IMR-90 (cell line): ENCODE measurements around the gene MYH9.
"Not testable (repeated sequence)": the region's sequence is repeated elsewhere in the genome, so short reads cannot be mapped to it uniquely, and the experiment has no call there.

ENCODE experiments used
- BHLHE40 ChIP-seq: fragments of 150-350 bp; IDR thresholded peaks from 2 replicates; pipeline ENCODE4 v1.6.1; 2016; ENCODE audit warnings: mild to moderate bottlenecking, low read depth, low read length
- CEBPB ChIP-seq: IDR thresholded peaks from 2 replicates; pipeline ENCODE4 v1.6.1; 2012; ENCODE audit warnings: low read depth, low read length, improper control_type of control experiment
- FOS ChIP-seq: fragments of 150-350 bp; IDR thresholded peaks from 2 replicates; pipeline ENCODE4 v1.6.1; 2016; ENCODE audit warnings: low read depth, low read length
- MAFK ChIP-seq: IDR thresholded peaks from 2 replicates; pipeline ENCODE4 v1.6.1; 2012; ENCODE audit warnings: low read depth, low read length, improper control_type of control experiment
- MAZ ChIP-seq: IDR thresholded peaks from 2 replicates; pipeline ENCODE4 v1.6.1; 2012; ENCODE audit warnings: low read depth, mild to moderate bottlenecking, low read length, improper control_type of control experiment, moderate library complexity, borderline replicate concordance
- MXI1 ChIP-seq: IDR thresholded peaks from 2 replicates; pipeline ENCODE4 v1.6.1; 2012; ENCODE audit warnings: low read depth, mild to moderate bottlenecking, low read length, moderate library complexity, borderline replicate concordance
- NFE2L2 ChIP-seq: fragments of 150-350 bp; IDR thresholded peaks from 2 replicates; pipeline ENCODE4 v1.6.1; 2016; ENCODE audit warnings: low read depth, mild to moderate bottlenecking, low read length
- POLR2A ChIP-seq: IDR thresholded peaks from 2 replicates; pipeline ENCODE4 v1.6.1; 2012; ENCODE audit warnings: mild to moderate bottlenecking, low read depth, low read length
- RAD21 ChIP-seq: IDR thresholded peaks from 2 replicates; pipeline ENCODE4 v1.6.1; 2012; ENCODE audit warnings: low read length, improper control_type of control experiment
- RCOR1 ChIP-seq: IDR thresholded peaks from 2 replicates; pipeline ENCODE4 v1.6.1; 2012; ENCODE audit warnings: mild to moderate bottlenecking, low read length, improper control_type of control experiment; ENCODE audit not compliant: insufficient replicate concordance
- RFX5 ChIP-seq: IDR thresholded peaks from 2 replicates; pipeline ENCODE4 v1.8.0; 2012; ENCODE audit warnings: low read depth, mild to moderate bottlenecking, low read length, moderate library complexity
- SMC3 ChIP-seq: fragments of 150-350 bp; IDR thresholded peaks from 2 replicates; pipeline ENCODE4 v1.6.1; 2016; ENCODE audit warnings: low read depth, mild to moderate bottlenecking, antibody characterized with exemption, low read length, moderate library complexity
- TF ChIP-seq, protein P1 (sequence below): conservative IDR thresholded peaks from 2 replicates; pipeline ENCODE4 v1.5.1; 2012; ENCODE audit warnings: mild to moderate bottlenecking, low read depth, low read length, improper control_type of control experiment
- TF ChIP-seq, protein P2 (sequence below): fragments of 150-350 bp; IDR thresholded peaks from 2 replicates; pipeline ENCODE4 v1.6.1; 2017; ENCODE audit warnings: mild to moderate bottlenecking, antibody characterized with exemption, low read length, low read depth

DNA sequence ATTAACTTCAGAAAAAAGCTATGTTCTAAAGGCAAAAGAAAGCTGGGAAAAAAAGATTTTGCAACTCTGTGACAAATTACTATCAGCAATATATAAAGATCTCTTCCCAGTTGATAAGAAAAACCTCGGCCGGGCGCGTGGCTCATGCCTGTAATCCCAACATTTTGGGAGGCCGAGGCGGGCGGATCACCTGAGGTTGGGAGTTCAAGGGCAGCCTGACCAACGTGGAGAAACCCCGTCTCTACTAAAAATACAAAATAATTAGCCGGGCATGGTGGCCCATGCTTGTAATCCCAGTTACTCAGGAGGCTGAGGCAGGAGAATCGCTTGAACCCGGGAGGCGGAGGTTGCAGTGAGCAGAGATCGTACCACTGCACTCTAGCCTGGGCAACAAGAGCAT lies 1.4 kb upstream of the MYH9 start:
- TF ChIP-seq, protein P1, sequence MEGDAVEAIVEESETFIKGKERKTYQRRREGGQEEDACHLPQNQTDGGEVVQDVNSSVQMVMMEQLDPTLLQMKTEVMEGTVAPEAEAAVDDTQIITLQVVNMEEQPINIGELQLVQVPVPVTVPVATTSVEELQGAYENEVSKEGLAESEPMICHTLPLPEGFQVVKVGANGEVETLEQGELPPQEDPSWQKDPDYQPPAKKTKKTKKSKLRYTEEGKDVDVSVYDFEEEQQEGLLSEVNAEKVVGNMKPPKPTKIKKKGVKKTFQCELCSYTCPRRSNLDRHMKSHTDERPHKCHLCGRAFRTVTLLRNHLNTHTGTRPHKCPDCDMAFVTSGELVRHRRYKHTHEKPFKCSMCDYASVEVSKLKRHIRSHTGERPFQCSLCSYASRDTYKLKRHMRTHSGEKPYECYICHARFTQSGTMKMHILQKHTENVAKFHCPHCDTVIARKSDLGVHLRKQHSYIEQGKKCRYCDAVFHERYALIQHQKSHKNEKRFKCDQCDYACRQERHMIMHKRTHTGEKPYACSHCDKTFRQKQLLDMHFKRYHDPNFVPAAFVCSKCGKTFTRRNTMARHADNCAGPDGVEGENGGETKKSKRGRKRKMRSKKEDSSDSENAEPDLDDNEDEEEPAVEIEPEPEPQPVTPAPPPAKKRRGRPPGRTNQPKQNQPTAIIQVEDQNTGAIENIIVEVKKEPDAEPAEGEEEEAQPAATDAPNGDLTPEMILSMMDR = not testable (repeated sequence)
- not testable (repeated sequence) for TF ChIP-seq NFE2L2, CEBPB, POLR2A, RFX5, RAD21, RCOR1, MXI1, MAFK, FOS, BHLHE40, SMC3, MAZ
- TF ChIP-seq, protein P2, sequence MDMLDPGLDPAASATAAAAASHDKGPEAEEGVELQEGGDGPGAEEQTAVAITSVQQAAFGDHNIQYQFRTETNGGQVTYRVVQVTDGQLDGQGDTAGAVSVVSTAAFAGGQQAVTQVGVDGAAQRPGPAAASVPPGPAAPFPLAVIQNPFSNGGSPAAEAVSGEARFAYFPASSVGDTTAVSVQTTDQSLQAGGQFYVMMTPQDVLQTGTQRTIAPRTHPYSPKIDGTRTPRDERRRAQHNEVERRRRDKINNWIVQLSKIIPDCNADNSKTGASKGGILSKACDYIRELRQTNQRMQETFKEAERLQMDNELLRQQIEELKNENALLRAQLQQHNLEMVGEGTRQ = not testable (repeated sequence)
